Thoracic aorta (tissue), 2 donors: ENCODE measurements around the gene PDK1. TPM values are rescaled to one million over a fixed set of nuclear protein-coding genes. Genes with fewer than 3 reads are reported as not detected.

ENCODE experiments used
- ATAC-seq: fragments of 150-250 bp; one replicate; pipeline ENCODE4 v1.8.0; 2017; ENCODE audit warnings: low read depth; ENCODE audit not compliant: insufficient number of reproducible peaks, low FRiP score
- DNase-seq: peaks from one replicate; pipeline ENCODE4 v3.0.0-alpha.2; 2020; ENCODE audit warnings: low spot score
- H3K27ac ChIP-seq, 2 donors: fragments of 200-600 bp; sonication (generic); 1 replicate in 1 of 2; 2 replicates in 1 of 2; pipeline ENCODE4 v1.5.1; 2016; ENCODE audit warnings: mild to moderate bottlenecking in 2 of 2, moderate library complexity in 2 of 2
- H3K27me3 ChIP-seq: fragments of 200-600 bp; sonication (generic); replicated peaks from 2 replicates; pipeline ENCODE4 v1.6.0; 2016; ENCODE audit warnings: mild to moderate bottlenecking; ENCODE audit not compliant: insufficient read depth
- H3K36me3 ChIP-seq: fragments of 200-600 bp; sonication (generic); one replicate; pipeline ENCODE4 v1.5.1; 2016
- H3K4me1 ChIP-seq, 2 donors: fragments of 200-600 bp; sonication (generic); 1 replicate in 1 of 2; 2 replicates in 1 of 2; pipeline versions ENCODE4 v1.5.1 to v1.6.0; 2016; ENCODE audit warnings: low read depth in 2 of 2, mild to moderate bottlenecking in 1 of 2; ENCODE audit not compliant: control insufficient read depth in 1 of 2
- H3K4me3 ChIP-seq: fragments of 200-600 bp; sonication (generic); 2 replicates; pipeline ENCODE4 v1.5.1; 2016; ENCODE audit warnings: mild to moderate bottlenecking
- H3K9me3 ChIP-seq: fragments of 200-600 bp; sonication (generic); 2 replicates; pipeline ENCODE4 v1.5.1; 2016
- total RNA-seq, 2 donors: library from RNA; depleted of rRNA; stranded (reverse); fragments of >200 nt; gene quantifications; one replicate each; pipeline versions ENCODE4 v1.1.0 to v1.2.3, GENCODE V29; 2016
- TF ChIP-seq, protein P1 (sequence below): fragments of 200-600 bp; sonication (generic); IDR thresholded peaks from one replicate; pipeline ENCODE4 v1.5.1; 2019; ENCODE audit warnings: antibody characterized with exemption

Gene PDK1
- total RNA-seq, 2 donors from 2014 or later, result 15.7 to 18.7 TPM

DNA sequence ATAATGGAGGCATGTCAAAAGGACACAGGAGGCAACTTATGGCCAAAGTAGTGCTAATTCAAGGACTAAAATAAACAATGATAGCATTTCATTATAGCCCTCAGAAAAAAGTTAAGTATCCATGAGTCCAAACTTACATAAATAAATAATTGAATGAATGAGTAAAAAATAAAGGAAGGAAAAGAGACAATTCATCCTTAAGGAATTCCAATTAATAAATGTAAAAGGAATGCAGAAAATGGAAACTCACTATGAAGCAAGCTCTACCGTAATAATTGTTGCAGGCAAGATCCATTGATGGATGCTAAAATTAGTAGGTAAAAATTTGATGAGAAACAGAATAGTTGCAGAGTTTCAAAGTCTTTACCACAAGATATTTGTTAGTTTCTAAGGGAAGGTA lies 91.5 kb downstream of the PDK1 start:
- TF ChIP-seq, protein P1, sequence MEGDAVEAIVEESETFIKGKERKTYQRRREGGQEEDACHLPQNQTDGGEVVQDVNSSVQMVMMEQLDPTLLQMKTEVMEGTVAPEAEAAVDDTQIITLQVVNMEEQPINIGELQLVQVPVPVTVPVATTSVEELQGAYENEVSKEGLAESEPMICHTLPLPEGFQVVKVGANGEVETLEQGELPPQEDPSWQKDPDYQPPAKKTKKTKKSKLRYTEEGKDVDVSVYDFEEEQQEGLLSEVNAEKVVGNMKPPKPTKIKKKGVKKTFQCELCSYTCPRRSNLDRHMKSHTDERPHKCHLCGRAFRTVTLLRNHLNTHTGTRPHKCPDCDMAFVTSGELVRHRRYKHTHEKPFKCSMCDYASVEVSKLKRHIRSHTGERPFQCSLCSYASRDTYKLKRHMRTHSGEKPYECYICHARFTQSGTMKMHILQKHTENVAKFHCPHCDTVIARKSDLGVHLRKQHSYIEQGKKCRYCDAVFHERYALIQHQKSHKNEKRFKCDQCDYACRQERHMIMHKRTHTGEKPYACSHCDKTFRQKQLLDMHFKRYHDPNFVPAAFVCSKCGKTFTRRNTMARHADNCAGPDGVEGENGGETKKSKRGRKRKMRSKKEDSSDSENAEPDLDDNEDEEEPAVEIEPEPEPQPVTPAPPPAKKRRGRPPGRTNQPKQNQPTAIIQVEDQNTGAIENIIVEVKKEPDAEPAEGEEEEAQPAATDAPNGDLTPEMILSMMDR, result no peak
- ATAC-seq (no peak), DNase-seq (no peak)
- Histone ChIP-seq H3K27ac (no peak overlapping the region), H3K27me3 (no peaks in the 10 kb centered on the region), H3K36me3 (no peaks in the 10 kb centered on the region), H3K4me1 (no peaks in the 10 kb centered on the region), H3K9me3 (no peaks in the 10 kb centered on the region), H3K4me3 (no peak overlapping the region)

DNA sequence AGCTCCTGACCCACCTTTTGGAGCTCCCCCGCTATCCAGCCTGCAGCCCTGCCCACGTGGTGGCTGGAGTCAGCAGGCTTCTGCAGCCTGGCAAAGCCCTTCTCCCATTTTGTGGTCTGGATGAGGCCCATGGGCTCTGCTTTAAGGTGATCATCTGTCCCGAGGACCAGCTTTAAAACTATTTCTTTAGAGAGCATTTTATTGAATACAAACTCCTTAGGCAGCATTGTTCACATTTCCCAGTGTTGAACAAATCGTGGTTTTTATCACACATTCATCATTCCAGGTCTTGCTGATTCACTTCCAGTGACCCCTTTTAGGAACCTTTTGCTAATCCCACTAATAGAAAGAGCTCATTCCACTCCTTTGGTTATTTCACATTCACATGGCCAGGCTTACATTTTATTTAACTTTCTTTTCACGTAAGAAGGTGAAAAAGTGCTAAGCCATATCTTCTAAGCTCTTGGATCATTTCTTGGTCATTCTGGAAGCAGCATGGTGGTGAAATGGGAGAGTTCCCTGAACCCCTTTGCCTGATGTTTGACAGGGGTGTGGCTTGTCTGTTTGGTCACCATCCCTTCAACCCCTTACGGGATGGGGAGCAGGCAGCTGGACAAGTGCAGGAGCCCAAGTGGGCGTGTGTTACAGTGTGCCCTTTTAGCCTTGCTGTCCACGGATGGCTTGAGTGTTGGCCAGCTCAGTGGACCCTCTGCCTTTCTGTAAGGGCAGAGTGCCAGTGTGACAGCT lies 99.4 kb downstream of the PDK1 start:
- no peaks in the 10 kb centered on the region for H3K4me1 ChIP-seq
- no peaks in the 10 kb centered on the region for H3K27me3 ChIP-seq
- H3K36me3 ChIP-seq, result no peaks in the 10 kb centered on the region
- no peak overlapping the region for H3K27ac ChIP-seq
- ATAC-seq (no peak), DNase-seq (no peak)
- TF ChIP-seq, protein P1, result no peak
- no peak overlapping the region for H3K4me3 ChIP-seq
- peaks cover 4% of the 10 kb centered on the region for H3K9me3 ChIP-seq

DNA sequence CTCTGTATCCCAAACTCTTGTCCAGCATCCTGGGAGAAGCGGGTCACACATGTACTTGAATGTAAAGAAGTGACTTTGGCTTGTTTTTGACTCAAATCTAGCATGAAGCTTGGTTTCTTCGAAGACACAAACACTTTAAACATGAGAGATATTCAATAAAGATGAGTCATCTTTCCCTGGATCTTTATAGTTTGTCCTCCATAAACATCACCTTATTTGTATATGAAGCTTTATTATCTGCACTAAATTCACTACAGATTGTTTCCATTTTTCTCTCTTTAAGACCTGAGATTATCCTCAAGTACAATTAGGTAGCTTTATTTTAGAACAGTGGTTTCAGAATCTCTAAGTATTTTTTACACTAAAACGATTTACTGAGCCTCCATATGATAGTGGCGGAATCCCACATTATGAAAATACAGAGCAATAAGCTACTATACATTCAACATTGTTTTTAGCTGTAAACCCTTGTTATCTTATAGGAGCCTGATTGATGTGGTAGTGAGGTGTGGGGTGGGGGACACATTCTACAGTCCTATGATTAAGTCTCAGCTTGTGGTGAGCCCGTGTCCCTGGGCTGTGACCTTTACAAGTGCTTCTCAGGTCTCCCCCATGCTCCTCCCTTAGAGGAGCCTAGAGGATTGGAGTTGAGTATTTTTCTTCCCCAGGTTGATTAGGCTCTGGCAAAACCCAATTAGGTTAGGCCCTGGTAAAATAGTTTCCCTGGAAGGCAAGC lies 100.1 kb downstream of the PDK1 start:
- DNase-seq, result no peak
- Histone ChIP-seq H3K4me1 (no peaks in the 10 kb centered on the region), H3K4me3 (no peak overlapping the region), H3K27ac (no peak overlapping the region), H3K36me3 (no peaks in the 10 kb centered on the region), H3K27me3 (no peaks in the 10 kb centered on the region), H3K9me3 (peaks cover 4% of the 10 kb centered on the region)
- no peak for ATAC-seq
- TF ChIP-seq, protein P1, result no peak

Other genes starting within 250 kb of the PDK1 start
- 10 to 100 TPM; 20.2 to 27.3 TPM for gene ITGA6, start 128.5 kb upstream of the PDK1 start, total RNA-seq
- 10 to 100 TPM in 1 of 2 donors, 1 to 10 TPM in 1; 9.9 to 18.4 TPM for gene RAPGEF4, start 179.8 kb downstream of the PDK1 start, total RNA-seq